Large intestine (tissue), 3 donors: ENCODE data around the gene RBL1. TPM values are rescaled to one million over a fixed set of nuclear protein-coding genes. Genes with fewer than 3 reads are reported as not detected.

Source experiments
- DNase-seq, 2 donors: peaks; one replicate each; pipeline versions ENCODE4 v3.0.0 to v3.0.0-alpha.2; 2013
- H3K27ac ChIP-seq: one replicate; pipeline ENCODE4 v1.5.1; 2013; ENCODE audit warnings: low read length
- H3K27me3 ChIP-seq: 2 replicates; pipeline ENCODE4 v1.6.1; 2013; ENCODE audit warnings: low read length; ENCODE audit not compliant: control insufficient read depth, insufficient read depth
- H3K36me3 ChIP-seq: 2 replicates; pipeline ENCODE4 v1.6.1; 2013; ENCODE audit warnings: low read length; ENCODE audit not compliant: control insufficient read depth, insufficient read depth
- H3K4me1 ChIP-seq: one replicate; pipeline ENCODE4 v1.6.1; 2013; ENCODE audit warnings: low read length; ENCODE audit not compliant: control insufficient read depth, insufficient read depth
- H3K4me3 ChIP-seq: one replicate; pipeline ENCODE4 v1.5.1; 2013; ENCODE audit warnings: low read length
- H3K9me3 ChIP-seq: one replicate; pipeline ENCODE4 v1.6.1; 2013; ENCODE audit warnings: mild to moderate bottlenecking, low read depth, low read length, moderate library complexity; ENCODE audit not compliant: control insufficient read depth
- WGBS: methylation state at CpG from one replicate; pipeline ENCODE4 v1.1.5; 2013; ENCODE audit warnings: low lambda C conversion rate; ENCODE audit not compliant: insufficient coverage; 5-methylcytosine and 5-hydroxymethylcytosine counted together
- polyA plus RNA-seq: library from polyadenylated mRNA; unstranded; fragments of 120-200 nt; gene quantifications from one replicate; pipeline ENCODE4 v1.2.1, GENCODE V29; 2013

The RBL1 gene
- polyA plus RNA-seq, 1 donor, result 6.0 TPM

DNA sequence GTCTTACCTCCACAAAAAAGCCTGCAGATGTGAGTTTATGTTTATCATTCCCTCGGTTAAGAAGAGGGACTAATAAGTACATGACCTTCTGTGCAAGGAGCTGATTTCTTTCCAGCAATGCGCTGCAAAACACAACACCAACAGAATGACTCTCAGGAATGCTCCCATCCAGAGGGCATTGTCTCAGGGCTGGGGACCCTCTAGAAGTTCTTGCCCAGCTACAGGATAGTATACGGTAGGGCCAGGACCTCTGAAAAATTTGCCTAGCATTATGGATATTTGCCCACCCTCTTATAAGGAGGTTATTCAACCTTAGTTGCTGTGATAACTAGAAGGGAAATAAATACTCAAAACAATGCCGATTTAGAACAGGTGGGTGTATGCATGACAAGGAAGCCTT lies 24.7 kb upstream of the RBL1 start:
- no peaks in the 10 kb centered on the region for H3K4me1 ChIP-seq
- H3K36me3 ChIP-seq, result no peaks in the 10 kb centered on the region
- H3K9me3 ChIP-seq, result no peaks in the 10 kb centered on the region
- no peak overlapping the region for H3K27ac ChIP-seq
- no peak overlapping the region for H3K4me3 ChIP-seq
- DNase-seq, result no peak
- no CpG with 5 or more reads among the region's 4 CpGs for WGBS
- no peaks in the 10 kb centered on the region for H3K27me3 ChIP-seq

DNA sequence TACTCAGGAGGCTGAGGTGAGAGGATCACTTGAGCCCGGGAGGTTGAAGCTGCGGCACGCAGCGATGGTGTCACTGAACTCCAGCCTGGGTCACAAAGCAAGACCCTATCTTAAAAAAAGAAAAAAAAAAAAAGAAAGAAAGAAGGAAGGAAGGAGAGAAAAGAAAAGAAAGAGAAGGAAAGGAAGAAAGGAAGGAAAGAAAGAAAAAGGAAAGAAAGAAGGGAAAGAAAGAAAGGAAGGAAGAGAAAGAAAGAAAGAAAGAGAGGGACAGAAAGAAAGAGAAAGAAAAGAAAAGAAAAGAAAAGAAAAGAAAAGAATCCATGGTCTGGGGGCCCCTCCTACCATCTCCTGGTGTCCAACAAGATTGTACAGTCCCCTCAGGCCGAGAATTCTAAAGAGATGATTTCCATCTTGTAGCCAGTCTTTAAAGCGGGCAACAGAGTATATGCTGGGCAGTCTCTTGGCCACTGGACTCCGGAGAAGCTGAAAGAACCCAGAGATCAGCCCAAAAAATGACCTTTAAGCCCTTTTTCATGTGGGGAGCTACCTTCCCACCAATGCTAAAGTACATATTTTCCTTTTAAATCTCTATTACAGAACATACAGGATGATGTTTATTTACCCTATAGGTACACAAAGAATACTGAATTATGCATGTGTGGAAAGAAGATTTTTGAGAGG lies 23.7 kb upstream of the RBL1 start:
- Histone ChIP-seq H3K27ac (no peak overlapping the region), H3K36me3 (no peaks in the 10 kb centered on the region), H3K27me3 (no peaks in the 10 kb centered on the region), H3K9me3 (no peaks in the 10 kb centered on the region), H3K4me1 (no peaks in the 10 kb centered on the region), H3K4me3 (no peak overlapping the region)
- WGBS, result 95% methylated on average over 5 of the region's 7 CpGs
- no peak for DNase-seq

DNA sequence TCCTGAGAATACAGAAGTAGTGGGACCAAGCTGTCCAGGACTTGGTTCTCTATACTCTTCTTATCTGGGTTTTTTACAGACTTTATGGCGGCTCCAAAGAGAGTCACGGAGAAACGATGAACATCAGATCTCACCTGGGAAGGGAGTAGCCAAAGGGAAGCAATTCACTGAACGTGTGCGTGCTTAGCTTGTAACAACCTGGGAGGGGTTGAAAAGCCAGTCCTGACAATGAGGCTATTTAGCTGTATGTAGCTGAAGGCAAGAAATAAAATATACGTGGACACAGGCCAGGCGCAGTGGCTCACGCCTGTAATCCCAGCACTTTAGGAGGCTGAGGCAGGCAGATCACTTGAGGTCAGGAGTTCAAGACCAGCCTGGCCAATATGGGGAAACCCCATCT lies 18.2 kb upstream of the RBL1 start:
- no peak overlapping the region for H3K27ac ChIP-seq
- 83% methylated on average over 3 of the region's 8 CpGs for WGBS
- H3K27me3 ChIP-seq, result no peaks in the 10 kb centered on the region
- H3K4me1 ChIP-seq, result no peaks in the 10 kb centered on the region
- no peak overlapping the region for H3K4me3 ChIP-seq
- DNase-seq, result no peak
- no peaks in the 10 kb centered on the region for H3K36me3 ChIP-seq
- no peaks in the 10 kb centered on the region for H3K9me3 ChIP-seq

DNA sequence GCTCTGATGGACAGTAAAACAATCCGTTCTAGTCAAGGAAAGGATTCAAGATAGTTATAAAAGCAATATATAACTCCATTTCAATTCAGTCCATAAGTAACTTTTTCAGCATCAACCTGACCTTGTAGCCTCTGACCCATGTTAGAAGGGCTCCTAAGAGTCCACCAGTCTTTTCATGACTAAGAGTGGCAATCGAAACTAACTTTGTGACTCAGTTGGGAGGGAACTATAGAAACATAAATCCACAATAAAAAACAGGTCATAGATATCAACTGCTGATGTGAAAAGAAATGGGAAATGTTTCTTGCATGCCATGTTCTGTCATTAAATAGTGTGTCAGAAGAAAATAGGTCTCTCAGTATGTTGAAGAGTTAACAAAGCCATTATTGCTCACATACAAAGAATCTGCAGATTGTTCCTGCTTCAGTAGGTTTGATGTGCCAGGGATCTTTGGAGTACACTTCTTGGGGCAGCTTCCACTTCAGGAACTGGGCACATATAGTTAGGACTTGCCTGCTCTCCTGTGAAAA lies 16.2 kb upstream of the RBL1 start:
- Histone ChIP-seq H3K27ac (no peak overlapping the region), H3K9me3 (no peaks in the 10 kb centered on the region), H3K4me1 (no peaks in the 10 kb centered on the region), H3K4me3 (no peak overlapping the region), H3K27me3 (no peaks in the 10 kb centered on the region), H3K36me3 (no peaks in the 10 kb centered on the region)
- no CpG with 5 or more reads among the region's 2 CpGs for WGBS
- DNase-seq, result no peak

DNA sequence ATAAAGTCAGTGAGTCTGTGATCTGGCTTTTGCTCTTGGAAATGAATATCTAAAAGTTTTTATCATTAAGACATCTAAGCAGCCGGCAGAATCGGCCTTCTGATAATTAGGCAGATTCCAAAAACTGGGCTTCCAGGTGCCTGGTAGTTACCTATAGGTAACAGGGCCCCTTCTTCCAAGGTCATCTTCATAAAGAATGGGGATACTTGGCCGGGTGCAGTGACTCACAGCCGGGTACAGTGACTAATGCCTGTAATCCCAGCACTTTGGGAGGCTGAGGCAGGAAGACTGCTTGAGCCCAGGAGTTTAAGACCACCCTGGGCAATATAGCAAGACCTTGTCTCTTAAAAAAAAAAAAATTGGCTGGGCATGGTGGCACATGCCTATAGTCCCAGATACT lies 12.9 kb upstream of the RBL1 start:
- H3K4me1 ChIP-seq, result no peaks in the 10 kb centered on the region
- H3K36me3 ChIP-seq, result no peaks in the 10 kb centered on the region
- H3K9me3 ChIP-seq, result no peaks in the 10 kb centered on the region
- H3K27me3 ChIP-seq, result no peaks in the 10 kb centered on the region
- no CpG with 5 or more reads among the region's 4 CpGs for WGBS
- no peak overlapping the region for H3K27ac ChIP-seq
- DNase-seq, result no peak
- H3K4me3 ChIP-seq, result no peak overlapping the region

DNA sequence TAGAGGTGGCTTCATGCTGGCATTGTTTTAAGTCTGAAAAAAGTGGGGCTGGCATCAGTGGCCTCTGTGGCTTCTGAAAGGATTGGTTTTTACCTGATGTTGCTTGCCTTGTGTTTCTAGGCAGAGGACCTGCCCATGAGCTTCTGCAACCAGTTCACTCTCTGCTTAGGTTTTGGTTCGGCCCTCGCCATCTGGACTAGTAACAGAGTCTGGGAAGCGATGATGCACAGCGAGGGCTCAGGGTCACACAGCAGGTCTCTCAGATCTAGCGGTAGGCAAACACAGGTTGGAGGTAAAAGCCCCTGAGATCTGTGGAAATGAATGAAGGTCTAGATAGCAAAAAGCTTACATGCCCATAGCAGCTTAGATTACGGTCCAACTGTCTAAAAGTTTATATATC lies 6.8 kb upstream of the RBL1 start:
- Histone ChIP-seq H3K4me3 (no peak overlapping the region), H3K27me3 (no peaks in the 10 kb centered on the region)
- WGBS, result no CpG with 5 or more reads among the region's 6 CpGs

DNA sequence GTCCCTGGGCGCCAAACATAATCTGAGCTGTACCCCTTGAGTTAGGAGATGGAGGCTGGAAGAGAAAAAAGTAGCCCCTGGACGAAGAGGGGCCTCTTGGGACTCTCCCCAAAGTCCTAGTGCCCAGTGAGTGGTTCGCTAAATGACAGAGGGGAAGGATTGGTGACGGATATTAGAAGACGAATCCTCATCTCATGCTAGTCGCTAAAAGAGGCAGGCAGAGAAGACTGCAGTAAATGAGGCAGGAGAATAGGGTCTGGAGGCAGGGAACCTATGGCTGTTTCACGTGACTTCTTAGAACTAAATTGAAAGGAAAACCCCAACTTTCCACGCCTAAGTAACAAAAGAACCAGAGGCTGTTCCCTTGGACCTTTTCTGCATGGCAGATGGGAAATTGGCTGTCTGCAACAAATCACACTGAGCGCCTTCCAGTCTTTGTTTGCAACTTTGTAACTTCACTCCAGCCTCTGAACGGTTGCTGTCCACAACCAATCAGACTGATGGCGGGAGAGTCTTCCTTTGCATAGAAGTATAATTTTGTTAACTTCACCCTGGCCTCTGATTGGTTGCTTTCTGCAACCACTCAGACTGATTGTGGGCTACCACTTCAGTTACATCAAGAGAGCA lies 731 bp upstream of the RBL1 start:
- WGBS, result 80% methylated on average over 1 of the region's 11 CpGs
- H3K27ac ChIP-seq, result no peak overlapping the region

More for the DNA sequence above, 6.8 kb upstream of the RBL1 start:
- no peaks in the 10 kb centered on the region for H3K9me3 ChIP-seq
- H3K36me3 ChIP-seq, result no peaks in the 10 kb centered on the region
- no peak overlapping the region for H3K27ac ChIP-seq
- no peaks in the 10 kb centered on the region for H3K4me1 ChIP-seq
- DNase-seq, result no peak

DNA sequence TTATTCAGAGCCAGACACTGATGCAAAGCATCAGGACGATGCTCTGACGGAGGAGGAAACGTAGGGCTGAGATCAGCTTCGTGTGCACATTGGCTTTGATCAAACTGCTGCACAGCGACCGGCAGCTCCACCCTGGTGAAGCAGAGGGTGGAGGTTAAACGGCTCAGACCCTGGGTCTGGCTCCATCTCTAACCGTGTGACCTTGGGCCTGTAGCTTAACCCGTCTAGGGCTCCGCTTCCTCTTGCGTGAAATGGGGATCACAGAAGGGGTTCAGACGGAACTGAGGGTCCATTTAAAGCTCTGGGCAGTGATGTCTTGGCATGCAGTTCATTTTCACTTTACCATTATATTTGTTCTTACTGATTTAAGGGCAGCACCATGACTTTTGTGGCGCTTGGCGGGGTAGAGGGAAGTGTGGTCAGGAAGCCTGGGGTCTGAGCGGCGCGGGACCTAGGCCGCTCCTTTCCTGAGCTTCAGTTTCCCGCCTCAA lies 644 bp downstream of the RBL1 start:
- Histone ChIP-seq H3K27ac (peak overlapping the region; percentile 40), H3K4me1 (peaks cover 3% of the 10 kb centered on the region), H3K36me3 (no peaks in the 10 kb centered on the region), H3K4me3 (peak overlapping the region; percentile 73), H3K9me3 (no peaks in the 10 kb centered on the region), H3K27me3 (no peaks in the 10 kb centered on the region)
- whole genome bisulfite sequencing, result no CpG with 5 or more reads among the region's 19 CpGs
- no peak for DNase-seq

More for the DNA sequence above, 731 bp upstream of the RBL1 start:
- Histone ChIP-seq H3K36me3 (no peaks in the 10 kb centered on the region), H3K4me3 (peak overlapping the region; percentile 73), H3K9me3 (no peaks in the 10 kb centered on the region), H3K4me1 (peaks cover 3% of the 10 kb centered on the region), H3K27me3 (no peaks in the 10 kb centered on the region)
- DNase-seq, result no peak

DNA sequence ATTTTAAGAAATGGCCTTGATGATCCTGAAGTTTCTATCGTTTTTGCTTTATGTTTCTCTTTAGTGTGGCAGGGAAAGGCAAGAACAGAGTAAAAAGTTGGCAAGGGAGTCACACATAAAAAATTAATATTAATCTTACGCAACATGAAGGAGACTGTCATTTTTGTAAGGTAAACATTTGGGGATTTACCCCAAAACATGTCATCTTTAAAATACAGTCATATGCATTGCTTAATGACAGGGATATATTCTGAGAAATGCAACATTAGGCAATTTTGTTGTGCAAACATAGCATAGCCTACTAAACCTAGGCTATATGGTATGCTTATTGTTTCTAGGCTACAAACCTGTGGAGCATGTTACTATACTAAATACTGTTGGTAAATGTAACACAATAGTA lies 5.4 kb downstream of the RBL1 start:
- DNase-seq, result no peak

DNA sequence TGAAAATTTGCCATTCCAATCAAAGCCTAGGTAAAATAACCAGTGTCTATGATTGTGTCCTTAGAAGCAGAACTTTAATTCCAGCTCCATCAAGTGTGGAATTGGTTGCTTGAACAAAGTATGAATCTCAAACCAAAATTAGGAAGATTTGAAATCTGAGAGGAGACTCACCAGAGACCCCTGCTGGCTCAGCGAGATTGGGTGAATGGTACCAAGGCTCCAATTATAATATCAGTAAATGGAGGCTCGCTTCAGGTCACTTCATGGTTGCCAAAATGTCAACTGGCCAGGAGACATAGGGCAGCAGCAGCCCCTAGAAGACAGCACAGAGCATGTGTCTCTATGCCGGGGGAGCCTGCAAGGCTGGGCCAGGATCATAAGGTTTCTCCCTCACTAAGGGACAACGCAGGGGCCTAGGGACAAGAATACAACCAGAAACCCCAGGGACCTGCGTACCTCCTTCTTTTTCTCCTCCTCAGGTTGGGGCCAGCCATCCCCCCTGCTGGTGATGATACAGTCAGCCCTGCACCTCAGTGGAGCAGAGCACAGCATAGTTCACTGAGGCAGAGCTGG lies 14.0 kb downstream of the RBL1 start:
- Histone ChIP-seq H3K27ac (no peak overlapping the region), H3K4me3 (no peak overlapping the region), H3K36me3 (peaks cover 8% of the 10 kb centered on the region), H3K27me3 (no peaks in the 10 kb centered on the region), H3K4me1 (no peaks in the 10 kb centered on the region), H3K9me3 (no peaks in the 10 kb centered on the region)
- no peak for DNase-seq
- no CpG with 5 or more reads among the region's 5 CpGs for WGBS

More for the DNA sequence above, 5.4 kb downstream of the RBL1 start:
- Histone ChIP-seq H3K4me1 (no peaks in the 10 kb centered on the region), H3K36me3 (no peaks in the 10 kb centered on the region), H3K27ac (no peak overlapping the region), H3K9me3 (no peaks in the 10 kb centered on the region), H3K4me3 (no peak overlapping the region), H3K27me3 (no peaks in the 10 kb centered on the region)
- WGBS, result 84% methylated on average over 2 of the region's 2 CpGs
